Stimulated activated CD8-positive, alpha-beta memory T cell treated with anti-CD3 and anti-CD28 coated beads, Interleukin-2, amount 100 ng/mL, for 48 hours (primary cell): Measurements from ENCODE around the gene RALGAPA2.

Experiments
- DNase-seq, 2 donors: peaks; one replicate each; pipeline ENCODE4 v3.0.0-alpha.2; 2020; ENCODE audit warnings: low read depth in 2 of 2

Gene RALGAPA2

GRCh38 chr20:20536240-20536933 lies 176.1 kb downstream of the RALGAPA2 start:
- no peak for DNase-seq

DNA sequence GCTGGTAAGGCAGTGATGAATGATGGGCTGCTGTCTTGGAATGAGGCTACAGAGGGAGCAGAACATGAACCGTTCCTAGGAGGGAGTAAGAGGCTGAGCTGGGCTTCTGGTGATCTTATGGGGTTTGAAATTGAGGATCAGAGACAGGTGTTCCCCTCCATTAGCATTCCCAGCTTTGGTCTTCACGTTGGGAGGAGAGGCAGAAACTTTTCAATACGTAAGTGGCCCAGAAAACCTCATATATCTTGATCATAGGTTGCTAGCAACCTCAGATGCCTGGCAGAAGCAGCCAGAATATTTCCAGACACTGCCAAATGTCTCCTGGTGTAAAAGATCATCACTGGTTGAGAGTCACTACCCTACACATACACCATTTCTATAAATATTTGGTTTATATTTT lies 177.4 kb downstream of the RALGAPA2 start:
- DNase-seq = no peak

GRCh38 chr20:20531283-20531682 lies 181.2 kb downstream of the RALGAPA2 start:
- DNase-seq = no peak

GRCh38 chr20:20530428-20531151 lies 181.9 kb downstream of the RALGAPA2 start:
- no peak for DNase-seq

GRCh38 chr20:20529597-20529996 lies 182.8 kb downstream of the RALGAPA2 start:
- no peak for DNase-seq

- DNase-seq = no peak
Observed at GRCh38 chr20:20528861-20529260, 183.6 kb downstream of the RALGAPA2 start.

DNA sequence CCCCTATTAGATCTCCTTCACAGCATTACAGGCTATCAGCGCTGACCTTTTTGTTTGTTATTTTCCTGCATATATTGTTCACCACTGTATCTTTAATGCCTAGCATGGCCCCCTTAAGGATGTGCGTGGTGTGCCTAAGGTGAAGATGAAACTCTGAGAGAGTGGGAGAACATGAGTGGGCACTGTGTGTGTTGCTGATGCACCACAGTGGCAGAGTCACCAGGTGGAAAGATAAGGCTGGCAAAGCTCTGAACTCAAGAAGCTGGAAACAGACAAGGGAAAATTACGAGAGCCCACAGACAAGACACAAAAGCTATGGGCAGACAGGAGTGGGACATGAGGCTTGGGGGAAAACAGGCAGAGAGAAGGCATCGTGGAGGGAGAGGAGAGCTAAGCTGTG lies 184.8 kb downstream of the RALGAPA2 start:
- no peak for DNase-seq

GRCh38 chr20:20525756-20526155 lies 186.7 kb downstream of the RALGAPA2 start:
- no peak for DNase-seq

DNA sequence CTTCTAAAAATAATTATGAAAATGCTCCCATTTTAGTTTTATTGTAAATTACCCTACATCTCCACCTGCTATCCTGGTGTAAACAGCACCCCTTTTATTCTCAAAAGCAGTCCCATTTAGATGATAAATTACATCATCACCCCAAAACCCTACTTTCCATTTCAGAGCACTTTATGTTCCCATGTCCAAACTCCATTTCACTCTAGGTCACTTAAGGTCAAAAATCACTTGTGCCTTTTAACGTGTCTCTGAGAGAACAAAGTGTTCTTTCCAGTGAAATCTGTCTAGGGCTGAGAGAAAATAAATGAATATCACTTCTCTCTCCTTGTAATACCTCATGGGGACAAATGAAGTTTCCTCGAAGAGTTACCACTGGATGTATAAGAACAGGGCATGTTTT lies 187.2 kb downstream of the RALGAPA2 start:
- no peak for DNase-seq

DNA sequence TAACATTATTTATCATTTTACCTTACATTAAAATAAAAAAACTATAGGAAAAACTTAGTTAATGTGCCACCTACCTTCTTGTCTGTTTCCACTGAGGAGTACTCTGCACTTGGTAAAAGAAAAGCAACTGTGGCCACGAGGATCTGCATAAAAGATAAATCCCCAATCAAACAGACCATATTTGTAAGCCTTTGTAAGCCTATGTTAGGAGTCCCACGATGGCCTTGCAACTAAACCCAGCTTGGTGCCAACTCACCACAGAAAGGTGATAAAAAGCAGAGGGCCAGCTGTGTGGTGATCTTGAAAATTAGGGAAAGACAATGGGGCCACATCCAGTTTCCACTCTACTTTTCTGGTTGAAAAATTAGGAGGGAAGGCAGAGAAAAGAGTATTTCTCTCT lies 187.7 kb downstream of the RALGAPA2 start:
- no peak for DNase-seq

DNA sequence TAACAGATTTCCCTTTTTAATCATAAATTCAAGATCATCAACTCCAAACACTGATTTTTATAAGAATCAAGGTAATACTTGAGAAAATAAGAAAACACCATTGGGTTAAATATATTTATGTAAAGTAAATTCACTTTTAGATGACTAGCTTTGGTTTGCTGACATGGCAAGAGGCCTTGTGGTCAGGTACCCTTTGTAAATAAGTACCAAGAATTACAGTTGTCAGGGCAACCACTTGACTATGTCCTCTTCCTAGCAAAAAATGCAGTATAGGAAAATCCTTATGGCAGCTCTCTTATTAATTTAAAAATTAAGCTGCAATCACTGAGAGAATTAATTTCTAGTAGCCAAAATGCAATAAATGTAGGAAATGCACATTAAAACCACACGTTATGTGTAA lies 190.7 kb downstream of the RALGAPA2 start:
- DNase-seq = no peak

DNA sequence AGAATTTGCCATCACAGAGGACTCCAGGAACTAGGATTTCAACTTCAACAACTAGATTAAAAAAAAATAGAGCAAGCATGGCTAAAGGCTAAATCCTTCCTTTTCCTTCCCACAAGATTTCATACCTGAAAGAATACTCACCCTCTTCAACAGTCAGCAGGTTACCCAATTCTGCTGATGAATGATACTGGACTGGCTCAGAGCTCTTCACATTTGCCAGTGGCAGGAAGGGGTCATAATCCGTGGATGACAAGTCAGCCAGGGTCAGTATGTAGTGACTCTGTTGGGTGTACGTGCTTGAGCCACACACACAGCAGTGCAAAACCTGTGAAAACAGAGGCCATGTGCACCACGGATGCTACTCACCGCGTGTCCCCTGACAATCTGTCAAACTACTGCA lies 191.7 kb downstream of the RALGAPA2 start:
- no peak for DNase-seq

DNA sequence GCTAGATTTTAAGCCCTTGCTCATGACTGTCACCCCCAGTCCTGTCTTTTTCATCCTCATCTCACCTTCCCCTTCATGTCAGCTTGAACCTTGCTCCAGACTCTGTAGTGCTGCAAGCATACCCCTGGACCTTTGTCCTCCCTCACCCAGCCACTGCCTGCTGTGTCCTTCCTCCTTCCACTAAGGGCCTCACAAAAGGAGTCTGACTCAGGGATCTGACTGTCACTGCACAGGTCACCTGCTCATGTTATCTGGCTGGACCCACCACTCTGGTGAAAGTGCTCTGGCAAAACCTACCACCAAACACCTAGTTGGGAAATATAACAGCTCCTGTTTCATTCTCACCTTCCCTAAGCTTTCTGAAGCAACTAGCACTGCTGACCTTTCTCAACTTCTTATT lies 193.2 kb downstream of the RALGAPA2 start:
- DNase-seq = no peak

DNA sequence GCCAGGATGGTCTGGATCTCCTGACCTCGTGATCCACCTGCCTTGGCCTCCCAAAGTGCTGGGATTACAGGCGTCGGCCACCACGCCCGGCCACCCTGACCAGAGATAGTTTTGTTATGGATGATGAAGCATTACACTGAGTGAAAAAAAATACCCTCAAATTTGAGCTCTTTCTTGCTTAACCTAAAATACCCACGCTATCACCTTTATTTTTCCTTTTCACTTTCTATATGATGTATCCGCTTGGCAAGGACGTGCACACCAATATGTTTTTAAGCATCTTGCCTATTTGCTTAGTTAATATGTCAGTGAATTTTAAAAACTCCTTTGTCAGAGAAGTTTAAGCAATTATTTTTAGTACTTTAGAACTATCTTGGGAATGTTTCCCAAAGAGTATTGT lies 194.2 kb downstream of the RALGAPA2 start:
- DNase-seq = no peak

DNA sequence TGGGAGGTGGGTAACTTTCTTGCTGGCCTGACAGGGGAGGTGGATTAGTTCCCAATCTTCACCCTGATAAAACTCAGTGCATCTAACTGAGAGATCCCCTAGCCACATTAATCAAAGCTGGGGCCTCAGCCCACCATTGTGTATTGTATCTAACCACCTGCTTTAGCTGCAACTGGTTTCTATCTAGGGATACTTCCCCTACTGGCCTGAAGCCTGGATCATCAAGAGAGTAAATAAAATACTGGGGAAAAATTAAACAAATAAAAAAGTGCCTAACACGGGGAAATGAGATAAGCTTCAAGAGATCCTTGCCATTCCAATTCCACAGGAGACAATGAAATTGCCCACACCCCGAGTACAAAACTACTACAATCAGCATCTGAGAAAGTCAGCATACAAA lies 195.1 kb downstream of the RALGAPA2 start:
- no peak for DNase-seq

DNA sequence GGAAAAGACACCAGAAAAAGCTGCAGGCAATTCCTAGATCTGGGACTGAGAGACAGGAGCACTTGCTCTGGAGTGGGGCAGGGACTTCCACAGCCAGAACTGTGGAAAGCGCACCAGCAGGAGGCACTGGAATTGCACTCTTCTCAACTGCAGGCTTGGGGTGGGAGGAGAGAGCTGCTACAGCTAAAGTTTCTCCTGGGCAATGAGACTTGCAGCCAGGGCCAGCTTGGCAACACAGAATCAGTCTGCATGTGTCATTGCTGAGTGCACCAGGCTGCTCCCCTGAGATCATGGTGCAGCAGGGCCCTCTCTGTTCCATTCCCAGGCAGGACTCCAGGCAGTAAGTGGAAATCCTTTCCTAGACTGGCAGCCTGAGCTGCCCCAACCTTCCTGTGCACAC lies 198.7 kb downstream of the RALGAPA2 start:
- DNase-seq = no peak

- DNase-seq = no peak
Observed at GRCh38 chr20:20505554-20505953, 206.9 kb downstream of the RALGAPA2 start.

- DNase-seq = no peak
Observed at GRCh38 chr20:20503777-20504530, 208.5 kb downstream of the RALGAPA2 start.

DNA sequence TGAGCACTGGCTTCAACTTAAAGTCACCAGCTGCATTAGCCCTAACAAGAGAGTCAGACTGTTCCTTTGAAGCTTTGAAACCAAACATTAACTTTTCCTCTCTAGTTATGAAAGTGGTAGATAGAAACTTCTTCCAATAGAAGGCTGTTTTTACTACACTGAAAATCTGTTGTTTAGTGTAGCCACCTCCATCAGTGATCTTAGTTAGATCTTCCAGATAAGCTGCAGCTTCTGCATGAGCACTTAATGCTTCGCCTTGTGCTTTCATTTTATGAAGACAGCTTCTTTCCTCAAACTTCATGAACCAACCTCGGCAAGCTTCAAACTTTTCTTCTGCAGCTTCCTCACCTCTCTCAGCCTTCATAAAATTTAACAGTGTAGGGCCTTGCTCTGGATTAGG lies 211.3 kb downstream of the RALGAPA2 start:
- no peak for DNase-seq

DNA sequence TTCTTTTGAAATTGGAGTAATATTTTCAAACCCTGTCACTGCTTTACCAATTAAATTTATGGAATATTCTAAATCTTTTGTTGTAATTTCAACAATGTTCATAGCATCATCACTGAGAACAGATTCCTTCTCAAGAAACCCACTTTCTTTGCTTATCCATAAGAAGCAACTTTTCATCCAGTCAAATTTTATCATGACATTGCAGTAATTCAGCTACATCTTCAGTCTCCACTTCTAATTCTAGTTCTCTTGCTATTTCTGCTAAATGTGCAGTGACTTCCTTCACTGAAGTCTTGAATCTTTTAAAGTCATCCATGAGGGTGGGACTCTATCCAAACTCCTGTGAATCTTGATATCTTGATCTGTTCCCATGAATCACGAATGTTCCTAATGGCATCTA lies 212.1 kb downstream of the RALGAPA2 start:
- no peak for DNase-seq

DNA sequence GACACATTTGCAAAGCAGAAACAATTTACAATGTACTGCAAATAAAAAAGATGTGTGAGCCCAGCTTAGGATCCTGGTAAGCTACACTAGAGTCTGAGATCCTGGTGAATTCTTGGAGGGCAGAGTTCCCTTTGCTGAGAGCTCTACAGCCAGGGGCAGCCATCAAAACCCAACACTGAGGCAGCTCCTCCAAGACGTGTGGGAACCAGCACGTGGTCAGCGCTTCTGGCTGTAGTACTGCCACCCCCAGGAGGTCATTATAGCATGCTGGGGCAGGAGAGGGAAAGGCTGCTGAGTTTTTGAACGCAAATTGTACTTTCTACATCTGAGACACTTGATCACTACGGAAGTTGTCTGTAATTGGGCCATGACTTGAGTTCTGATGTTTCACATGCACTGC lies 213.0 kb downstream of the RALGAPA2 start:
- DNase-seq = no peak

GRCh38 chr20:20498076-20498861 lies 214.2 kb downstream of the RALGAPA2 start:
- no peak for DNase-seq
